CD14-positive monocyte (primary cell): ENCODE data around the gene AKAP6. TPM values are rescaled to one million over a fixed set of nuclear protein-coding genes. Genes with fewer than 3 reads are reported as not detected.

ENCODE experiments used
- DNase-seq, 3 donors: peaks; one replicate each; pipeline ENCODE4 v3.0.0-alpha.2; 2011 to 2022
- H2AFZ ChIP-seq: 2 replicates; pipeline ENCODE4 v1.6.0; 2012; ENCODE audit warnings: mild to moderate bottlenecking, low read depth, low read length, inconsistent platforms; ENCODE audit not compliant: insufficient read depth, poor library complexity, severe bottlenecking
- H3K27ac ChIP-seq, 2 donors: 1 replicate in 1 of 2; 2 replicates in 1 of 2; pipeline ENCODE4 v1.5.1; 2012 to 2013; ENCODE audit warnings: low read length in 2 of 2, control low read depth in 1 of 2, inconsistent platforms in 1 of 2, low read depth in 1 of 2, mild to moderate bottlenecking in 1 of 2
- H3K27me3 ChIP-seq, 2 donors: one replicate each; pipeline versions ENCODE4 v1.6.0 to v1.6.1; 2011 to 2013; ENCODE audit warnings: low read length in 2 of 2; ENCODE audit not compliant: control insufficient read depth in 2 of 2, insufficient read depth in 2 of 2
- H3K36me3 ChIP-seq, 2 donors: replicated peaks in 1 of 2; 1 replicate in 1 of 2; 2 replicates in 1 of 2; pipeline versions ENCODE4 v1.5.1 to v1.6.1; 2012 to 2013; ENCODE audit warnings: low read length in 2 of 2, control low read depth in 1 of 2, inconsistent platforms in 1 of 2, mild to moderate bottlenecking in 1 of 2; ENCODE audit not compliant: insufficient read depth in 2 of 2, control insufficient read depth in 1 of 2
- H3K4me1 ChIP-seq, 2 donors: 1 replicate in 1 of 2; 2 replicates in 1 of 2; pipeline versions ENCODE4 v1.5.1 to v1.6.1; 2012 to 2013; ENCODE audit warnings: low read length in 2 of 2, control low read depth in 1 of 2, inconsistent platforms in 1 of 2, mild to moderate bottlenecking in 1 of 2, moderate library complexity in 1 of 2; ENCODE audit not compliant: insufficient read depth in 2 of 2, control insufficient read depth in 1 of 2
- H3K4me2 ChIP-seq: replicated peaks from 2 replicates; pipeline ENCODE3; 2012; ENCODE audit warnings: low read length, moderate library complexity, mild to moderate bottlenecking; ENCODE audit not compliant: poor library complexity, severe bottlenecking; ENCODE audit errors: extremely low read depth
- H3K4me3 ChIP-seq, 3 experiments: fragments of 200-600 bp in 1 of 3; sonication (generic) in 1 of 3; replicated peaks in 1 of 3; 1 replicate in 2 of 3; 2 replicates in 1 of 3; pipeline ENCODE4 v1.5.1; 2011 to 2013; ENCODE audit warnings: low read length in 3 of 3, mild to moderate bottlenecking in 3 of 3, control low read depth in 2 of 3, low read depth in 2 of 3, inconsistent platforms in 1 of 3, moderate library complexity in 1 of 3
- H3K79me2 ChIP-seq: 2 replicates; pipeline ENCODE4 v1.6.0; 2012; ENCODE audit warnings: mild to moderate bottlenecking, control low read depth, inconsistent platforms, low read length, moderate library complexity; ENCODE audit not compliant: insufficient read depth
- H3K9ac ChIP-seq: 2 replicates; pipeline ENCODE4 v1.6.0; 2017; ENCODE audit warnings: low read length, mild to moderate bottlenecking; ENCODE audit not compliant: insufficient read depth, poor library complexity, severe bottlenecking
- H3K9me3 ChIP-seq, 2 donors: replicated peaks in 1 of 2; 1 replicate in 1 of 2; 2 replicates in 1 of 2; pipeline versions ENCODE4 v1.5.1 to v1.6.1; 2012 to 2013; ENCODE audit warnings: low read length in 2 of 2, control low read depth in 1 of 2; ENCODE audit not compliant: control insufficient read depth in 1 of 2, insufficient read depth in 1 of 2
- H4K20me1 ChIP-seq: 2 replicates; pipeline ENCODE4 v1.6.0; 2012; ENCODE audit warnings: mild to moderate bottlenecking, low read length, control low read depth, moderate library complexity; ENCODE audit not compliant: insufficient read depth
- H3K27ac Mint-ChIP-seq, 7 donors: one replicate each; pipeline ENCODE4 v1.8.0; 2020; ENCODE audit warnings: mild to moderate bottlenecking in 7 of 7, mixed read lengths in 7 of 7, moderate library complexity in 6 of 7, inconsistent platforms in 2 of 7
- H3K27me3 Mint-ChIP-seq, 3 donors: one replicate each; pipeline ENCODE4 v1.8.0; 2021 to 2022; ENCODE audit warnings: low read depth in 3 of 3, mild to moderate bottlenecking in 3 of 3, mixed read lengths in 3 of 3, moderate library complexity in 3 of 3, inconsistent platforms in 1 of 3
- H3K36me3 Mint-ChIP-seq, 2 donors: one replicate each; pipeline ENCODE4 v1.8.0; 2020; ENCODE audit warnings: mixed read lengths in 2 of 2, inconsistent platforms in 1 of 2, mild to moderate bottlenecking in 1 of 2
- H3K4me1 Mint-ChIP-seq: one replicate; pipeline ENCODE4 v1.8.0; 2020; ENCODE audit warnings: mild to moderate bottlenecking, mixed read lengths
- H3K4me3 Mint-ChIP-seq, 2 donors: one replicate each; pipeline ENCODE4 v1.8.0; 2020; ENCODE audit warnings: mild to moderate bottlenecking in 2 of 2, mixed read lengths in 2 of 2, moderate library complexity in 1 of 2
- H3K9me3 Mint-ChIP-seq, 7 donors: one replicate each; pipeline ENCODE4 v1.8.0; 2020 to 2022; ENCODE audit warnings: mixed read lengths in 7 of 7, mild to moderate bottlenecking in 6 of 7, moderate library complexity in 6 of 7, inconsistent platforms in 2 of 7
- CTCF ChIP-seq: fragments of 200-600 bp; IDR thresholded peaks from one replicate; pipeline ENCODE4 v1.8.0; 2022; ENCODE audit warnings: antibody characterized with exemption, mild to moderate bottlenecking
- WGBS: methylation state at CpG from one replicate; pipeline ENCODE4 v1.1.5; 2013; ENCODE audit warnings: missing lambda C conversion rate; ENCODE audit not compliant: insufficient coverage; 5-methylcytosine and 5-hydroxymethylcytosine counted together
- intact Hi-C, 2 donors: fragments of 100-400 bp; cut with micrococcal nuclease; formaldehyde crosslinking; loops; one replicate each; pipeline versions ENCODE4 v1.15.0 to v1.15.1; 2023
- polyA plus RNA-seq, 3 donors: library from polyadenylated mRNA; depleted of rRNA in 1 of 3; unstranded in 2 of 3; stranded (reverse) in 1 of 3; fragments of 300-500 nt in 2 of 3; fragments of >200 nt in 1 of 3; fragmentation: Illumina TruSeq in 2 of 3; gene quantifications; 1 replicate in 2 of 3; 2 replicates in 1 of 3; pipeline ENCODE4 v1.2.3, GENCODE V29; 2012 to 2021

AKAP6 gene
- polyA plus RNA-seq, 3 donors, result not detected

- H3K9me3 Mint-ChIP-seq, result peaks cover 0 to 2% (median 0%) of the 10 kb centered on the region in 7 donors
These were observed 369.7 kb downstream of the AKAP6 start for GRCh38 chr14:32698831-32699230.

GRCh38 chr14:32701475-32701874, 372.4 kb downstream of the AKAP6 start:
- TF ChIP-seq CTCF, result no peak
- intact Hi-C loops, result no loop called here
- H3K4me2 ChIP-seq, result no peak overlapping the region
- no peaks in the 10 kb centered on the region for H3K79me2 ChIP-seq
- Mint-ChIP-seq H3K36me3 (no peaks in the 10 kb centered on the region), H3K9me3 (no peaks in the 10 kb centered on the region), H3K4me1 (no peaks in the 10 kb centered on the region), H3K4me3 (no peak overlapping the region), H3K27me3 (peaks cover 0 to 1% (median 1%) of the 10 kb centered on the region in 3 donors), H3K27ac (no peak overlapping the region)
- no peaks in the 10 kb centered on the region for H3K27me3 ChIP-seq
- no peak overlapping the region for H3K27ac ChIP-seq
- H4K20me1 ChIP-seq, result no peaks in the 10 kb centered on the region
- no peak for DNase-seq
- no peak overlapping the region for H3K4me3 ChIP-seq
- H3K36me3 ChIP-seq, result no peaks in the 10 kb centered on the region
- H3K4me1 ChIP-seq, result no peaks in the 10 kb centered on the region
- H2AFZ ChIP-seq, result no peak overlapping the region
- H3K9ac ChIP-seq, result no peak overlapping the region
- WGBS, result no CpG with 5 or more reads among the region's 2 CpGs
- H3K9me3 ChIP-seq, result no peaks in the 10 kb centered on the region

More at GRCh38 chr14:32698831-32699230, 369.7 kb downstream of the AKAP6 start:
- intact Hi-C loops, result no loop called here
- peaks cover 0 to 1% (median 0%) of the 10 kb centered on the region in 3 donors for H3K27me3 Mint-ChIP-seq
- DNase-seq, result no peak
- no peak overlapping the region for H3K9ac ChIP-seq
- H3K9me3 ChIP-seq, result no peaks in the 10 kb centered on the region
- no peaks in the 10 kb centered on the region for H3K27me3 ChIP-seq
- H3K79me2 ChIP-seq, result no peaks in the 10 kb centered on the region
- no peaks in the 10 kb centered on the region for H3K36me3 ChIP-seq
- WGBS, result 100% methylated on average over 1 of the region's 2 CpGs
- H3K4me2 ChIP-seq, result no peak overlapping the region
- H3K27ac ChIP-seq, result no peak overlapping the region
- H3K4me3 ChIP-seq, result no peak overlapping the region
- no peak overlapping the region for H2AFZ ChIP-seq
- H3K36me3 Mint-ChIP-seq, result no peaks in the 10 kb centered on the region
- H3K4me1 Mint-ChIP-seq, result no peaks in the 10 kb centered on the region
- no peak overlapping the region for H3K4me3 Mint-ChIP-seq
- TF ChIP-seq CTCF, result no peak
- no peak overlapping the region for H3K27ac Mint-ChIP-seq
- H4K20me1 ChIP-seq, result no peaks in the 10 kb centered on the region
- H3K4me1 ChIP-seq, result no peaks in the 10 kb centered on the region
